ENCODE results near the gene PROM1. TPM values are rescaled to one million over a fixed set of nuclear protein-coding genes. Genes with fewer than 3 reads are reported as not detected.

Gene PROM1
- total and polyA plus RNA-seq, 11 donors = 1.5 to 30.5 (median 6.0) TPM

- Histone ChIP-seq H3K9me3 (no peaks in the 10 kb centered on the region), H3K27me3 (peaks cover 0 to 7% (median 1%) of the 10 kb centered on the region in 9 donors), H3K27ac (peak overlapping the region in 2 of 12 donors; percentile 48 to 49), H3K4me1 (peaks cover 0 to 9% (median 0%) of the 10 kb centered on the region in 12 donors), H3K36me3 (no peaks in the 10 kb centered on the region), H3K4me3 (peak overlapping the region in 1 of 12 donors; percentile 16)
- DNase-seq (no peak), ATAC-seq (peak in 2 of 4 donors; percentile 33 to 42)
- TF ChIP-seq POLR2A (IDR thresholded peaks at IDR 0.05) (no peak), CTCF (IDR thresholded peaks at IDR 0.05) (no peak)
- WGBS, 4 donors = 63 to 71% (median 67%) methylated on average over 10 of the region's 10 CpGs
- intact Hi-C loops (cut with DNase I) = no loop called here
These were observed 148.1 kb downstream of the PROM1 start for GRCh38 chr4:15935504-15936402.

GRCh38 chr4:15934259-15934658, 149.6 kb downstream of the PROM1 start:
- Histone ChIP-seq H3K27ac (no peak overlapping the region), H3K4me3 (no peak overlapping the region), H3K36me3 (no peaks in the 10 kb centered on the region), H3K9me3 (no peaks in the 10 kb centered on the region), H3K4me1 (peaks cover 0 to 9% (median 0%) of the 10 kb centered on the region in 12 donors), H3K27me3 (peaks cover 0 to 11% (median 4%) of the 10 kb centered on the region in 9 donors)
- DNase-seq = no peak
- WGBS, 4 donors = 69 to 75% (median 70%) methylated on average over 3 of the region's 3 CpGs
- TF ChIP-seq POLR2A (IDR thresholded peaks at IDR 0.05) (no peak), CTCF (IDR thresholded peaks at IDR 0.05) (no peak)
- ATAC-seq = no peak
- intact Hi-C loops (cut with DNase I) = no loop called here

GRCh38 chr4:15931451-15932210, 152.2 kb downstream of the PROM1 start:
- no peak for TF ChIP-seq CTCF (IDR thresholded peaks at IDR 0.05)
- TF ChIP-seq POLR2A (IDR thresholded peaks at IDR 0.05) = no peak
- intact Hi-C loops (cut with DNase I) = no loop called here
- Histone ChIP-seq H3K4me3 (no peak overlapping the region), H3K4me1 (peaks cover 0 to 9% (median 0%) of the 10 kb centered on the region in 12 donors), H3K27me3 (peaks cover 0 to 11% (median 0%) of the 10 kb centered on the region in 9 donors), H3K9me3 (no peaks in the 10 kb centered on the region), H3K36me3 (no peaks in the 10 kb centered on the region), H3K27ac (no peak overlapping the region)
- DNase-seq = no peak
- WGBS, 4 donors = 82 to 94% (median 90%) methylated on average over 5 of the region's 5 CpGs
- ATAC-seq = no peak

GRCh38 chr4:15930314-15930713, 153.5 kb downstream of the PROM1 start:
- Histone ChIP-seq H3K4me1 (peaks cover 0 to 5% (median 0%) of the 10 kb centered on the region in 12 donors), H3K27me3 (peaks cover 0 to 17% (median 0%) of the 10 kb centered on the region in 9 donors), H3K27ac (no peak overlapping the region), H3K36me3 (no peaks in the 10 kb centered on the region), H3K4me3 (no peak overlapping the region), H3K9me3 (no peaks in the 10 kb centered on the region)
- 64 to 75% (median 70%) methylated on average over 7 of the region's 7 CpGs for WGBS, 4 donors
- no peak for ATAC-seq
- no peak for DNase-seq
- intact Hi-C loops (cut with DNase I) = no loop called here
- TF ChIP-seq POLR2A (IDR thresholded peaks at IDR 0.05) (no peak), CTCF (IDR thresholded peaks at IDR 0.05) (no peak)

Data from heart left ventricle (tissue), 16 donors.